HG03342 (cell line): Measurements from ENCODE around the gene CREB1.
A peak's percentile ranks its signal among the peaks of the same experiment; 100 is the strongest.
"Not testable (repeated sequence)": the region's sequence is repeated elsewhere in the genome, so short reads cannot be mapped to it uniquely, and the experiment has no call there.

Experiments
- ATAC-seq: cut with Tn5 transposase; IDR thresholded peaks from one replicate; pipeline ENCODE4 v1.9.1; 2021; ENCODE audit warnings: mild to moderate bottlenecking, moderate library complexity; ENCODE audit not compliant: unreplicated experiment

The CREB1 gene

GRCh38 chr2:207614824-207615223 is 85.1 kb downstream of the CREB1 start:
- no peak for ATAC-seq

GRCh38 chr2:207616185-207616584 is 86.4 kb downstream of the CREB1 start:
- no peak for ATAC-seq

GRCh38 chr2:207617011-207617671 is 87.4 kb downstream of the CREB1 start:
- ATAC-seq: no peak

GRCh38 chr2:207619764-207620203 is 90.0 kb downstream of the CREB1 start:
- peak; percentile 39 for ATAC-seq

- ATAC-seq: no peak
Measured at GRCh38 chr2:207621501-207622039, 91.8 kb downstream of the CREB1 start.

GRCh38 chr2:207624185-207625013 is 94.6 kb downstream of the CREB1 start:
- peak; percentile 34 for ATAC-seq

GRCh38 chr2:207625014-207625907 is 95.5 kb downstream of the CREB1 start, which contains the start of gene METTL21A:
TSS of gene METTL21A (minus strand) at chr2:207625394. CDS start at chr2:207624375, 1,019 bp downstream.
- peak; percentile 54 for ATAC-seq

GRCh38 chr2:207629553-207629952 is 99.8 kb downstream of the CREB1 start:
- no peak for ATAC-seq

GRCh38 chr2:207630491-207630890 is 100.7 kb downstream of the CREB1 start:
- no peak for ATAC-seq

- no peak for ATAC-seq
Measured at GRCh38 chr2:207632575-207633493, 103.1 kb downstream of the CREB1 start.

GRCh38 chr2:207633686-207634085 is 103.9 kb downstream of the CREB1 start:
- ATAC-seq: no peak

- no peak for ATAC-seq
Measured at GRCh38 chr2:207635468-207636200, 105.9 kb downstream of the CREB1 start.

- ATAC-seq: not testable (repeated sequence)
Measured at GRCh38 chr2:207639288-207639687, 109.5 kb downstream of the CREB1 start.

- ATAC-seq: no peak
Measured at GRCh38 chr2:207640160-207640559, 110.4 kb downstream of the CREB1 start.

- no peak for ATAC-seq
Measured at GRCh38 chr2:207640661-207641060, 110.9 kb downstream of the CREB1 start.

GRCh38 chr2:207643892-207644291 is 114.1 kb downstream of the CREB1 start:
- ATAC-seq: no peak

- not testable (repeated sequence) for ATAC-seq
Measured at GRCh38 chr2:207646582-207646981, 116.8 kb downstream of the CREB1 start.
